HL-60 (cell line): ENCODE results near the gene HIGD1A.

Source experiments
- CTCF ChIP-seq: IDR thresholded peaks from one replicate; pipeline ENCODE4 v1.5.1; 2011; ENCODE audit warnings: low read length, control low read depth, inconsistent platforms; ENCODE audit not compliant: insufficient read depth
- GABPA ChIP-seq: IDR thresholded peaks from 2 replicates; pipeline ENCODE4 v1.6.1; 2012; ENCODE audit warnings: low read depth
- REST ChIP-seq: IDR thresholded peaks from 2 replicates; pipeline ENCODE4 v1.6.1; 2012; ENCODE audit warnings: low read depth; ENCODE audit not compliant: insufficient replicate concordance

GRCh38 chr3:42830437-42831320, 26.4 kb upstream of the HIGD1A start:
- no peak for TF ChIP-seq CTCF
- TF ChIP-seq REST = no peak
- TF ChIP-seq GABPA = no peak
